HEK293 (cell line): ENCODE measurements around the gene FRMD6.
A peak's percentile ranks its signal among the peaks of the same experiment; 100 is the strongest.

Experiments
- BCL6B ChIP-seq: fragments of 450-650 bp; formaldehyde crosslinking; IDR thresholded peaks from 2 replicates; pipeline ENCODE4 v1.5.1; 2017; ENCODE audit warnings: missing biosample characterization, missing genetic modification characterization
- GLI2 ChIP-seq: fragments of 450-650 bp; formaldehyde crosslinking; IDR thresholded peaks from 2 replicates; pipeline ENCODE4; 2017; ENCODE audit warnings: missing biosample characterization, missing genetic modification characterization, low read depth, borderline replicate concordance
- IKZF3 ChIP-seq: fragments of 450-650 bp; IDR thresholded peaks from 2 replicates; pipeline ENCODE4 v1.5.0; 2018; ENCODE audit warnings: missing biosample characterization, mild to moderate bottlenecking, missing genetic modification characterization, moderate library complexity
- KLF16 ChIP-seq: fragments of 450-650 bp; formaldehyde crosslinking; IDR thresholded peaks from 2 replicates; pipeline ENCODE4 v1.5.1; 2017; ENCODE audit warnings: missing biosample characterization, missing genetic modification characterization
- KLF9 ChIP-seq: fragments of 450-650 bp; formaldehyde crosslinking; IDR thresholded peaks from 2 replicates; pipeline ENCODE4 v1.5.1; 2016; ENCODE audit warnings: missing biosample characterization, missing genetic modification characterization, low read depth
- RBAK ChIP-seq: fragments of 450-650 bp; formaldehyde crosslinking; IDR thresholded peaks from 2 replicates; pipeline ENCODE4 v1.5.1; 2016; ENCODE audit warnings: missing biosample characterization, missing genetic modification characterization
- SCRT1 ChIP-seq: fragments of 450-650 bp; formaldehyde crosslinking; IDR thresholded peaks from 2 replicates; pipeline ENCODE4 v1.5.1; 2016; ENCODE audit warnings: missing biosample characterization, missing genetic modification characterization, borderline replicate concordance
- SP3 ChIP-seq: fragments of 450-650 bp; formaldehyde crosslinking; IDR thresholded peaks from 2 replicates; pipeline ENCODE4 v1.5.1; 2016; ENCODE audit warnings: missing biosample characterization, missing genetic modification characterization
- SP7 ChIP-seq: fragments of 450-650 bp; formaldehyde crosslinking; IDR thresholded peaks from 2 replicates; pipeline ENCODE4 v1.5.1; 2016; ENCODE audit warnings: missing biosample characterization, missing genetic modification characterization
- ZBTB1 ChIP-seq: fragments of 450-650 bp; formaldehyde crosslinking; IDR thresholded peaks from 2 replicates; pipeline ENCODE4 v1.5.1; 2016; ENCODE audit warnings: missing biosample characterization, missing genetic modification characterization
- ZNF157 ChIP-seq: fragments of 450-650 bp; formaldehyde crosslinking; IDR thresholded peaks from 2 replicates; pipeline ENCODE4 v1.5.1; 2016; ENCODE audit warnings: missing biosample characterization, missing genetic modification characterization
- ZNF211 ChIP-seq: fragments of 450-650 bp; formaldehyde crosslinking; IDR thresholded peaks from 2 replicates; pipeline ENCODE4 v1.5.1; 2016; ENCODE audit warnings: low read depth, missing biosample characterization, missing genetic modification characterization
- ZNF214 ChIP-seq: fragments of 450-650 bp; formaldehyde crosslinking; IDR thresholded peaks from 2 replicates; pipeline ENCODE4 v1.5.1; 2017; ENCODE audit warnings: missing biosample characterization, mild to moderate bottlenecking, missing genetic modification characterization, borderline replicate concordance
- ZNF223 ChIP-seq: fragments of 450-650 bp; formaldehyde crosslinking; IDR thresholded peaks from 2 replicates; pipeline ENCODE4 v1.5.1; 2016; ENCODE audit warnings: missing biosample characterization, missing genetic modification characterization
- ZNF23 ChIP-seq: fragments of 450-650 bp; formaldehyde crosslinking; IDR thresholded peaks from 2 replicates; pipeline ENCODE4 v1.5.1; 2016; ENCODE audit warnings: missing biosample characterization, missing genetic modification characterization, borderline replicate concordance
- ZNF26 ChIP-seq: fragments of 450-650 bp; formaldehyde crosslinking; IDR thresholded peaks from 2 replicates; pipeline ENCODE4 v1.5.1; 2016; ENCODE audit warnings: missing biosample characterization, missing genetic modification characterization
- ZNF274 ChIP-seq, 2 experiments: fragments of 200-500 bp in 1 of 2; fragments of 450-650 bp in 1 of 2; sonication (Bioruptor generic) in 1 of 2; formaldehyde crosslinking in 1 of 2; IDR thresholded peaks; 2 replicates each; pipeline versions ENCODE4 v1.5.1 to v1.6.1; 2014 to 2016; ENCODE audit warnings: borderline replicate concordance in 1 of 2, inconsistent platforms in 1 of 2, low read length in 1 of 2, missing biosample characterization in 1 of 2, missing genetic modification characterization in 1 of 2
- ZNF366 ChIP-seq: fragments of 450-650 bp; formaldehyde crosslinking; conservative IDR thresholded peaks from 2 replicates; pipeline ENCODE4 v1.5.1; 2016; ENCODE audit warnings: missing biosample characterization, missing genetic modification characterization
- ZNF391 ChIP-seq: fragments of 450-650 bp; formaldehyde crosslinking; IDR thresholded peaks from 2 replicates; pipeline ENCODE4 v1.5.1; 2016; ENCODE audit warnings: low read depth, missing biosample characterization, missing genetic modification characterization, borderline replicate concordance
- ZNF398 ChIP-seq: fragments of 450-650 bp; formaldehyde crosslinking; IDR thresholded peaks from 2 replicates; pipeline ENCODE4 v1.5.1; 2017; ENCODE audit warnings: missing biosample characterization, missing genetic modification characterization
- ZNF426 ChIP-seq: fragments of 450-650 bp; formaldehyde crosslinking; IDR thresholded peaks from 2 replicates; pipeline ENCODE4 v1.5.1; 2017; ENCODE audit warnings: missing biosample characterization, missing genetic modification characterization, mild to moderate bottlenecking, inconsistent platforms, moderate library complexity
- ZNF513 ChIP-seq: fragments of 450-650 bp; IDR thresholded peaks from 2 replicates; pipeline ENCODE4 v1.5.1; 2018; ENCODE audit warnings: missing biosample characterization, missing genetic modification characterization
- ZNF518A ChIP-seq: fragments of 450-650 bp; formaldehyde crosslinking; conservative IDR thresholded peaks from 2 replicates; pipeline ENCODE4 v1.5.1; 2016; ENCODE audit warnings: low read depth, missing biosample characterization, missing genetic modification characterization
- ZNF555 ChIP-seq: fragments of 450-650 bp; formaldehyde crosslinking; conservative IDR thresholded peaks from 2 replicates; pipeline ENCODE4 v1.5.1; 2017; ENCODE audit warnings: missing biosample characterization, mild to moderate bottlenecking, missing genetic modification characterization, inconsistent platforms
- ZNF571 ChIP-seq: fragments of 450-650 bp; formaldehyde crosslinking; IDR thresholded peaks from 2 replicates; pipeline ENCODE4 v1.5.0; 2017; ENCODE audit warnings: missing biosample characterization, missing genetic modification characterization
- ZNF624 ChIP-seq: fragments of 450-650 bp; formaldehyde crosslinking; IDR thresholded peaks from 2 replicates; pipeline ENCODE4 v1.5.1; 2017; ENCODE audit warnings: missing biosample characterization, missing genetic modification characterization
- ZNF629 ChIP-seq: fragments of 450-650 bp; formaldehyde crosslinking; IDR thresholded peaks from 2 replicates; pipeline ENCODE4 v1.5.1; 2017; ENCODE audit warnings: missing biosample characterization, missing genetic modification characterization
- ZSCAN5A ChIP-seq: fragments of 450-650 bp; formaldehyde crosslinking; IDR thresholded peaks from 2 replicates; pipeline ENCODE4 v1.5.1; 2016; ENCODE audit warnings: missing biosample characterization, missing genetic modification characterization

Gene FRMD6

GRCh38 chr14:51697848-51698247, 46.1 kb downstream of the FRMD6 start (continued):
- TF ChIP-seq ZNF513 (tag by site-specific recombination) (no peak), ZNF223 (tag by site-specific recombination) (no peak), SP3 (tag by site-specific recombination) (no peak), ZSCAN5A (no peak), ZNF518A (tag by site-specific recombination) (no peak), ZBTB1 (tag by site-specific recombination) (no peak), ZNF624 (tag by site-specific recombination) (no peak), ZNF366 (tag by site-specific recombination) (no peak), ZNF214 (no peak), ZNF157 (tag by site-specific recombination) (no peak), KLF16 (no peak), ZNF555 (no peak), IKZF3 (tag by site-specific recombination) (peak; percentile 65; the same call in 1 of the 2 replicates), ZNF398 (tag by site-specific recombination) (no peak), ZNF211 (tag by site-specific recombination) (no peak), KLF9 (no peak), ZNF391 (tag by site-specific recombination) (no peak), ZNF26 (tag by site-specific recombination) (no peak), BCL6B (tag by site-specific recombination) (peak; percentile 65; the same call in 1 of the 2 replicates), ZNF23 (tag by site-specific recombination) (no peak), SCRT1 (peak; percentile 61), SP7 (tag by site-specific recombination) (peak; percentile 17; the same call in 1 of the 2 replicates), ZNF274 (IDR thresholded peaks at IDR 0.05; ENCODE audit: low read length) (no peak), ZNF274 (tag by site-specific recombination; IDR thresholded peaks at IDR 0.05; ENCODE audit: borderline replicate concordance) (no peak), GLI2 (tag by site-specific recombination) (peak; percentile 7; the same call in 1 of the 2 replicates), RBAK (tag by site-specific recombination) (no peak), ZNF426 (no peak), ZNF629 (no peak), ZNF571 (no peak)
